IPS-11a (cell line): Measurements from ENCODE around the gene MYO16.
"Not testable (repeated sequence)": the region's sequence is repeated elsewhere in the genome, so short reads cannot be mapped to it uniquely, and the experiment has no call there.

Experiments used
- H3K4me3 ChIP-seq: one replicate; pipeline ENCODE4 v1.5.1; 2013; ENCODE audit warnings: low read depth, low read length, control low read depth

The MYO16 gene

DNA sequence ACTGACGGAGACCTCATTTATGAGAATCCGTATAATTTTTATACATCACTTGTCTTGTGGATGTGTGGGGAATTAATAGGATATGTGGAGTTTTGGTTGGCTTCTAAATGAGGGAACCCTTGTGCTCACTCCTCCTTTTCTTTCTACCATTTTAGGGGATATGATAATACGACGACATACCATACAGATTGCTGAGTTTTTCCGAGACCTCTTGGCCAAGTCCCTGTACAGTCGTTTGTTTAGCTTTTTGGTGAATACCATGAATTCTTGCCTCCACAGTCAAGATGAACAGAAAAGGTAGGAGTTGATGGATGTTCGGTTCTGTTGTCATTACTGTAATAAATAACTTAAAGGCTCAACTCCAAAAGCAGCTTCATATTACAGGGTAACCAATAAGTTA, 335.2 kb downstream of the MYO16 start:
- H3K4me3 ChIP-seq = no peak overlapping the region

DNA sequence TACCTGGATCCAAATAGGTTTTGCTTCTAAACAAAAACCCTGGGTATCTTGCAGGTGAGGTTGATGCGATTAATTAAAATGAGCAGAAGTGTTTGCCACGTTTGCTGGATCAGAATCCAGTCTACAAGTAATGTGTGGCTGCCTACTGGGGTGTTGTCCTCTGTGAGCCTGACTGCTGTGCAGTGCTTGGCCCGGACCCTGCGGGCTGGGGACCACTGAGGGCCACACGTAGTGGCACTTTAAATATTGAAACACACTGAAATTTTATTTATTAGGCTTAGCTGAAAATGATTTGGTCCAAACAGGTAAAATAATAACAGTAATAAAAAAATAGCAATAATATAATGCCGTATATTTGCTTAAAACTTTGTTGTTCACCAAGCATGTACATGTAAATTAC, 338.0 kb downstream of the MYO16 start:
- no peak overlapping the region for H3K4me3 ChIP-seq

DNA sequence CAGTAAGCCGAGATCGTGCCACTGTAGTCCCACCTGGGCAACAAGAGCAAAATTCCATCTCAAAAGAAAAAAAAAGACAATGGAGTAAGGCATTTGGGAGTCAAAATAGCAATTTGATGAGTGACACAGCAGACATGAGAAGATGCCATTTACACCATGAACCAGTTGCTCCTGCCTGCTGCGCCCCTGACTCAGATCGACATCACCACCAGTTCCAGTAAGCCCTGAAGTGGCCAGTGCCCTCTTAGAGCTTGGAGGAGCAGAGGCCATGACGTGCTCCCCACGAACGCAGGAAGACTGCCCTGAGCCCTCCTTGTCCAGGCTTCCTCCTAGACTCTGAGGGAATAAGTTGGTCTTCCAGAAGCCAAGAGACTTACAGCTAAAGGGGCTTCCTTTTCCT, 339.2 kb downstream of the MYO16 start:
- H3K4me3 ChIP-seq = no peak overlapping the region

- H3K4me3 ChIP-seq = no peak overlapping the region
Measured at GRCh38 chr13:108974686-108975085, 345.3 kb downstream of the MYO16 start.

DNA sequence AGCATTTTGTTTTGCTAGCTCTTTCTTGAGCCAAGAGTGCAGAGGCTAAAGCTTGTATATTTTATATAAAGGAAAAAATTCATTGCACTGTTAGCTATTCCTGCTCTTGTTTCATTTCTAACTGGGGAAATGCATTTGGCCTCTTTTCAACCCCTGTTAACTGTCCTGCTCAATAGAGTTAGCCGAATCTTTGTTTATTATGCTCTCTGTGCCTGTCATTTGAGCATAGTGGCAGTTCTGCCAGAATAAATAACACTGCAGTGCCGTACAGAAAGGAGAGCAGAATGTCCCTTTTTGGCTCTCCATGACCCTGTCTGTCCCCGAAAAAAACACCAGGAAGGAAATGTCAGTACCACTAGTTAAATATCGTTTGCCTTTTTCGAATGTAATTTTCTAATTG, 350.8 kb downstream of the MYO16 start:
- no peak overlapping the region for H3K4me3 ChIP-seq

GRCh38 chr13:108981407-108981806, 352.0 kb downstream of the MYO16 start:
- no peak overlapping the region for H3K4me3 ChIP-seq

GRCh38 chr13:108983273-108983672, 353.9 kb downstream of the MYO16 start:
- no peak overlapping the region for H3K4me3 ChIP-seq

DNA sequence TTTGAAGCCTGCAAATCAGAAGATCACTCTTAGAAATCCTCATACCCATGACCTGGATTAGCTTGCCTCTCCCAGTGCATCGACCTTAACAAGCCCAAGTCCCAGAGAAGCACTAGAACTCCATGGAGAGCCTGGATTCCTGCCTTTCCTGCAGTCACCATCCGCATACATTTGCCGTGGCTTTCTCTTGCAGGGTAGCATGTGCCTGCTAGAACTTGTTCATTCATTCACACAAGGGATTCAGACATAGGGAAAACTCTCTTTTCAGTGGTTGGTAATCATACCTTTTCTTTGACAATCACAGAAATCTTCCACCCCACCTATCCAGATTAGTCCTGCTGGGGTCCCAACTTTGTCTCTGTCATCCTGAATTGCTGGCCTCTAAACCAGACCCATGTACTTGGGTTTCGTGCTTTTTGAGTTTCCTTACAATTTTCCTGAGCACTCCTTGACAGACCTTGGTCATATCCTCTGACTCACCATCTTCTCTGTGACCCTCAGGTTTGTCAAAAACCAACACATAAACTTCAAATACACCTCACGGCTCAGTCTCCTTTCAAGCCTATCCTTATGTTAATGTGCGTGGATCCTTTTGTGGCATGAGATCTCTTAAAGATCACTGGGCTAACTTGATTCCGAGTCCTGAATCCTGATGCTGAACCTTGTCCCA, 355.0 kb downstream of the MYO16 start:
- H3K4me3 ChIP-seq = no peak overlapping the region

DNA sequence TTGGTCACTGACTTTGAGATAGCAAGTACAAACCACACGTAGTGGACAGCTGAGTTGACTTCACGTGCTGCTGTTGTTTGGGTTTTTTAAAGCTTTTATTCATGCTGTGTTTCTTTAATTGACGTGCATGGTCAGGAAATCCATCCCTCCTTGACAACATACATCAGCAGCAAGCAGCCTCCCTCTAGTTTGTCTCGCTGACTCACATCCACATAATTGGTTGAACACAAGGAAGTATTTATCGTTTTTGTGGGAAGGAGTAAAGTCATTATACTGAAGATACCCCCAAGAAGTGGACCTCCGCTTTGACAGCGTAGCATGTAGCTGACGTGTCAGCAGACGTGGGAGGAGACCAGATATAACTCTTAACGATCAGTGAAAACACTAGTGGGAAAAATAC, 355.8 kb downstream of the MYO16 start:
- no peak overlapping the region for H3K4me3 ChIP-seq

DNA sequence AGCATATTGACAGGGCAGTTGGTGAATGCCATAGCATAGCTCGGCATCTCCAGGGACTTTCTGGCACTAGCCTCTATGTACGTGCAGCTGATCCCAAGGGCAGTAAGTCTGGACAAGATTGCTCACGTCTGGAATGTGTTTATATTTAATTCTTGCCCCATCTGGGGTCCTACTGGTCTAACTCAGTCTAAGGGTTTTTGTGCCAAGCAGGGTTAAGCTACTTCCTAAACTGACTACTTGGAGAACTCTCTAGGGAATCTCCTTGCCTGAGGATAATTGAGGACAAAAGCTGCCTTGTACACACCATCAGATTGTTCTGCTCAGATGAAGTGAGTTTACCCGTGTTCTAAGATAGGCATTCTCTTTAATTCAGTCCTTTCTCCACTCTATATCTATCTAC, 358.1 kb downstream of the MYO16 start:
- H3K4me3 ChIP-seq = no peak overlapping the region

DNA sequence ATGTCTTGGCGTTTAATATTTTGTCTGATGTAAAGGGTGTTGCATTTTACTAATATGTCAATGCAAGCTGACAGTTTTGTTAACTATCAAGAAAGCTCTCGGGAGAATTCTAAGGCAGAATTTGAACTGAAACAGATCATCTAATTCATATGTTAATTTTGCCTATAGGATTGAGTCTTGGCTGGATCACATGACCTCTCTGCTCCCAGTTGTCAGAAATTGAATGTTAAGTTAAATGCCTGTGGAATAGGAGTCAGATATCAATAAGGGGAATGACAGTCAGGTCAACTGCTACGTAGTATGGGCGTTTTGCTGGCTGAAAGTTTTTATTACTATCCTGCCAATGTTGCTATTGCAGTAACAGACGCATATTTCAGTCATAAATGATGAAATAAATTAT, 358.5 kb downstream of the MYO16 start:
- no peak overlapping the region for H3K4me3 ChIP-seq

- H3K4me3 ChIP-seq = not testable (repeated sequence)
Measured at GRCh38 chr13:108991416-108991815, 362.0 kb downstream of the MYO16 start.

GRCh38 chr13:108993346-108993745, 363.9 kb downstream of the MYO16 start:
- H3K4me3 ChIP-seq = no peak overlapping the region

DNA sequence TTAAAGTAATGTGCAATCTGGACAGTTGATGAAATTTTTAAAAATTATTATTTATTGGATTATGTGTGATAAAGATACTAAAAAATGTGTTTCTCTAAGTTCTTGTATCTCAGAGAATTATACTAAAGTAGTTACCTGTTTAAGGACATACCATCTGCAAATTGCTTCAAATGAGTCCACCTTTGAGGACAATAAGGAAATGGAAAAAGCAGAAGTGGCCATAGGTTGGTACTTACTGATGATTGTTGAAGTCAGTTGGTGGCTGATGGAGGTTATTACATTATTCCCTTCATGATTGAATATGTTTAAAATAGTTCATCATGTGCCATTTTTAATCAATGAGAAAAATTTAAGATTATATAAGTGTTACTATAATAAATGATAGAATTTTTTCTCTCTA, 367.0 kb downstream of the MYO16 start:
- H3K4me3 ChIP-seq = no peak overlapping the region

DNA sequence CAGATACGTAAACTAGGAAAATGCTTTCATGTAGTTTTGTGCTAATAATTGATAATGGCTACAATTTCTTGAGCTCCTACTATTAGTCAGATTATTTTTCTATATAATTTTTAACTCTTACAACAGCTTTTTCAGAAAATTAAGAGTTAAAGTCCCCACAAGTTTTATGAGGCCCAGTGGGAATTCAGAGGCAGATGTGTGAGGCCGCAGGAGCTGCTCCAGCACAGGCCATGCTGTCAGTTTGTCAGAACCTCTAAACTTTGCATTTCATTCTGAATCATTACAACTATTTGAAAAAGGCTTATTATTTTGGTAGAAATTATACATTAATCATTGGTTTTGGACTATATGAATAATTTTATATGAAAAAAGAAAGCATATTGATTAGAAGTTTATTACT, 370.8 kb downstream of the MYO16 start:
- H3K4me3 ChIP-seq = no peak overlapping the region

DNA sequence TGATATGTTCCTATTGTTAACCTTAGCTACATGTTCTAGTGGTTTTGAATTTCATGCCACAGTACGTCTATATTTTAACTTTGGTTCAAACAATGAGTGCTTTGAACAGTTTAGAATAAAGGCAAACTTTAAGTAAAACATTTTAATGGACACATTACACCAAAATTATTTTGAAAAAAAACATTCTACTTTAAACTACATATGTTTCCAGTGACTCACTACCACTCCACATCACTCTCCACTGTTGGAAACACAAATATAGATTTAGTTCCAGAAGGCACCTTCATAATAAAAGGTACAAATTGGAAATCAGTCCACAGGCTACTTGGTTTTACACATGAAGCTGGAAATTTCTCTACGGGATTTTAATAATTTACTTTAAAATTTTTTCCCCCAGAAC, 373.5 kb downstream of the MYO16 start:
- H3K4me3 ChIP-seq = no peak overlapping the region

GRCh38 chr13:109007946-109008345, 378.5 kb downstream of the MYO16 start:
- H3K4me3 ChIP-seq = no peak overlapping the region

DNA sequence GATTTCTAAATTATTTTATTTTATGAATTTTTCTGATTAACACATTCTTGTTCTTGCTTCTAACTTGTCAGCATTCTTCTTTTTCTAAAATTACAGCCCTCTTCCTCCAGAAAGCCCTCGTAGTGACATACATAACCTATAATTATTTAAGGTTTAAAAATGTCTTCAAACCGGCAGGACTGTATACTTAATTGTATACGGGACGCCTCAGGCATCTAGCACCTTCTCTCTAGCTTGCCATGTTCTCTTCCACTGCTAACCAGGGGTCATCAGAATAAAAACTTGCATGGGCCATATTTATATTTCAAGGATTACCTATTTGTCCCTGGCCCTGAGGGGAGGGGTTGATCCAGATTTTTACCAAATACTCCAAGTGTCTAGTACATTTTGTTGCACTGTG, 380.3 kb downstream of the MYO16 start:
- no peak overlapping the region for H3K4me3 ChIP-seq

- H3K4me3 ChIP-seq = no peak overlapping the region
Measured at GRCh38 chr13:109010912-109011311, 381.5 kb downstream of the MYO16 start.

GRCh38 chr13:109012115-109012514, 382.7 kb downstream of the MYO16 start:
- no peak overlapping the region for H3K4me3 ChIP-seq

DNA sequence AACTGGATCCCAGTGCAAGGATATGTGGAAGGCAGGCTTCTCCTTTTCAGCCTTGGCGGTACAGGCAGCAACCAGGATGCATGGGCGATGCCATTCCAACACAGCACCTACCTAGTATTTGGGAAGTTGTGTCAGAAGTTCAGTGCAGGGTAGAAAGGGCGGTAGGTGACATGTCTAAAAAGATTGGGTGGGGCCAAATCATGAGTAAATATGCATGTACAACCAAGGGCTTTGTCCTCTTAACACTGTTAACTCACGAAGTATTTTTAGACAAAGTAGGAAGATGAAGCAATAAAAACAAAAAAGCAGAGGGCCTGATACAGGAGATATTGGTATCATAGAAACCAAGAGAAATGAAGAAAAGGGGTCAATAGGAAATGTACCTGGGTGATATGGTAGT, 392.1 kb downstream of the MYO16 start:
- no peak overlapping the region for H3K4me3 ChIP-seq

DNA sequence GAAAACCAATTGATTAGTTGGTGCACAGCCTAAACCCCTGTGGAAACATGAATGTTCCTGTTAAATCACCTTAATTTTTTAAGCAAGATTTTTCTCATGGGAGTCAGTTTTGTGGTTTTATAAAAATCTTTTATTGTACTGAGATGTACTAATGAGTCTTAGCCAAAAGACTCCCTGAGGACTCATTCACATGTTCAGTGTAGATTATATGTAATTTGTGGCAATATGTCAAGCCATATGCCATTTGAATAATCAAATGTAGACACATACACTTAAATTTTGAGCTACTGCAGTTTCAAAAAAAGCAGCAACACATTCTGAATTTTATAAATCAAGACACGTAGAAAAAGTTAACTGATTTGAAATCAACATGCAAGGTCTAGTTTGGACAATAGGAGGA, 395.2 kb downstream of the MYO16 start:
- H3K4me3 ChIP-seq = no peak overlapping the region

DNA sequence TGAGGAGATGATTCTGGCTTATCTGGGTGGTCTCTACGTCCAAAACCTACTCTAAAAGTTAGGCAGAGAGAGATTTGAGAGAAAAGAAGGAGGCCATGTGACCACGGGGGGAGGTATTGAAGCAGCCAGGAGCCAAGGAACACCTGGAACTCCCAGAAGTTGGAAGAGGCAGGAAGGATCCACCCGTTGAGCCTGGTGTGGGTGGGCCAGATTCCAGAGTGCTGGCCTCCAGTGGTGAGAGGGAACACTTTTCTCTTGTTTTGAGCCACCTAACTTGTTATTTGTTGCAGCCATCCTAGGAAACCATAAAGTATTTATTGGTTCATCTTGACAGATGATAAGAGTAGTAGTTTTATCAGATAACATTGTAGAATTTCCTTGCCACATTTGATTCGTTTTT, 396.9 kb downstream of the MYO16 start:
- no peak overlapping the region for H3K4me3 ChIP-seq
